Measurements from ENCODE around the gene PLEKHM3.
"Not testable (repeated sequence)": the region's sequence is repeated elsewhere in the genome, so short reads cannot be mapped to it uniquely, and the experiment has no call there.

PLEKHM3 gene

DNA sequence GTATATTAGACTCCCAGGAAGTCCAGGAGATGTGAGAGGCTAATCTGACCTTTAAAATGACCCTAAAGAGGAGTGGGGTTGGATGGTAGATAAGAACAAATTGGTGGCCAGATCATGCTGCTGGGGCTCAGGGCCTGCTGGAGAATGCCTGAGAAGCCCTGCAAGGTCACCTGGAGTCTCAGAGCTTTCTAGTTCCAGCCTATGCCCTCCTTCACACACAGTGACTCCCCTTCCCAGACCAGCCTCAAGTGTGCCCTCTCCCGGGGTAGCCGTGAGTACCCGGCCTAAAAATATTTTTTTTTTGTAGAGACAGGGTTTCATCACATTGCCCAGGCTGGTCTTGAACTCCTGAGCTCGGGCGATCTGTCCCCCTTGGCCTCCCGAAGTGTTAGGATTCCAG lies 211.4 kb downstream of the PLEKHM3 start:
- no peak for DNase-seq

DNA sequence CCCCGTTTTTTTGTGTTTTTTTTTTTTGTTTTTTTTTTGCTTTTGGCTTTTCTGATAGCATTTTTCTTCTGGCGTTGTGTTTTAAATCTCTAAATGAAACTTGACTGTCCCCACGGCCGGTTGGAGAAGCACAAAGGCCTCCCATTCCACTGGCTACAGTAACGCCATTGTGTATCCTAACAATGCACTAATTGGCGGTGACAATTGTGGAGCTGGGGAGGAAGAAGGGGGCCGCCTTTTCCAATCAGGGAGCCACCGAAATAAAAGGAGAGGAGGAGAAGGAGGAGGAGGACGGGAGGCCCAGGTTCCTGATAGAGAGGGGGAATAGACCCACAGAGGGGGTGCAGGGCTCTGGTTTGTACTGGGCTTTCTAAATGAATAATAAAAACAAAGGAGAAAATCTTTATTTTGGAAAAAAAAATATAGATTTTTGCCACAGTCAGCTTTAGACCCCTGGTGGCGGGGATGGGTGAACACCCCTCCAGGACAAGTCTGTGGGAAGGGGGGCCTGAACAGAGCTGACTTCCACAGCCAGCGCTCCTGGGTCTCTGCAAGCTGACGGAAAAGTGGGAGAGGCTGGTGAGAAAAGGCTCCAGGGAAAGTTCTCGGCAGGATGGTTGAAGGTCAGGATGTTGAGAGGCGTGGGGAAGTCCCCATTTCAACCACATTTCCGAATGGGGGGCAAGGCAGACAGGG lies 212.0 kb downstream of the PLEKHM3 start:
- no peak for DNase-seq

DNA sequence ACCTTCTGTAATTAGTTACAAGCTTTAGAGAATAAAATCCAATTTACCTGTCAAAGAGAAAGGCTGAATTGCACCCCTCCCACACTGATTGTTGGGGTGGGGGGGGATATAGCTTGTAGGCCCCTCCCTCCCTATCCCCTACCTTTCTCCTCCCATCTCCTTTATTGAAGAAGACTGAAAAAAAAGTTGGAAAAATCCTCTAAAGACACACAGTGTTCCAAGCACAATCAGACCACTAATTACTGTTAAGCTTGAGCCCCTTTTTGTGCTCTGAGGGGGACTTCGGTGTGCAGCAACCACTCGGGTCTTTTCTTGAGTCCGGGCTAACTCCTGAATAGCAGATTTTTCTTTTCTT lies 212.6 kb downstream of the PLEKHM3 start:
- DNase-seq = no peak

DNA sequence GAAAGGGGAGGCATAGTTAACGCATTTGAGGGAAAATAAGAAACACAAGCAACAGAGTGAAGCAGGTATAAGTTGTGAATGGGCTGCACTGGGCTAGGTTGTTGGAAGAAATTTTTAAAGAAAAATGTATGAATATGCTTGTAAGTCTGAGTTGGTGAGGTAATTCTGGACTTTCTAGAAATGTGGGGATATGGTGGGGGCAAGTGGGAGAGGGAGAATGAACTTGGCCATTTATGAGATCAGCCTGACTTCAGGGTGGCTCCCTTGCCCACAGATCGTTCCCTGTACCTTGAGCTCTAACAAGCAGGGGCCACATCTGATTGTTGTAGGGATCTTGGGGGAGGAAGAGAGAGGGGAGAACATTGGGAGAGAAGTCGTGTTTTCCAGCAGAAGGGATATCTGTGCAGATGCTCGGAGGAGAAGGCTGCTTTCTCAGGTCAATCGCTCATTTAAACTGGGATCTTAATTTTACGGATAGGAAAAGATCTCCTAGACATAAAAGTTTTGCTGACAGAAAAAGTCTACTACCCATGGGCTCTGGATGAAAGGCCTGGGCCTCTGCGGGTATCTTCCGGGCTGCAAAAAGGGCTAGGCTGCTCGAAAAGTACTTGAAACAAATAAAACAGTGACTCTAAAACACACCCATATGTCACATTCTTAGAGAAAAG lies 213.1 kb downstream of the PLEKHM3 start:
- DNase-seq = no peak

DNA sequence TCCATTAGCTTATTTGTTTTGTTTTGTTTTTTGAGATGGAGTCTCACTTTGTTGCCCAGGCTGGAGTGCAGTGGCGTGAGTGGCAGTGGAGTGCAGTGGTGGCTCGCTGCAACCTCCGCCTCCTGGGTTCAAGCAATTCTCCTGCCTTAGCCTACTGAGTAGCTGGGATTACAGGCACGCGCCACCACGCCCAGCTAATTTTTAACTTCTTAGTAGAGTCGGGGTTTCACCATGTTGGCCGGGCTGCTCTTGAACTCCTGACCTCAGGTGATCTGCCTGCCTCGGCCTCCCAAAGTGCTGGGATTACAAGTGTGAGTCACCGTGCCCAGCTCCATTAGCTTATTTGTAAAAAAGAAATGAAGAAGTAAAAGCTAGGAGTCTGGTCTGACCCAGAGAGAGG lies 213.7 kb downstream of the PLEKHM3 start:
- not testable (repeated sequence) for DNase-seq

DNA sequence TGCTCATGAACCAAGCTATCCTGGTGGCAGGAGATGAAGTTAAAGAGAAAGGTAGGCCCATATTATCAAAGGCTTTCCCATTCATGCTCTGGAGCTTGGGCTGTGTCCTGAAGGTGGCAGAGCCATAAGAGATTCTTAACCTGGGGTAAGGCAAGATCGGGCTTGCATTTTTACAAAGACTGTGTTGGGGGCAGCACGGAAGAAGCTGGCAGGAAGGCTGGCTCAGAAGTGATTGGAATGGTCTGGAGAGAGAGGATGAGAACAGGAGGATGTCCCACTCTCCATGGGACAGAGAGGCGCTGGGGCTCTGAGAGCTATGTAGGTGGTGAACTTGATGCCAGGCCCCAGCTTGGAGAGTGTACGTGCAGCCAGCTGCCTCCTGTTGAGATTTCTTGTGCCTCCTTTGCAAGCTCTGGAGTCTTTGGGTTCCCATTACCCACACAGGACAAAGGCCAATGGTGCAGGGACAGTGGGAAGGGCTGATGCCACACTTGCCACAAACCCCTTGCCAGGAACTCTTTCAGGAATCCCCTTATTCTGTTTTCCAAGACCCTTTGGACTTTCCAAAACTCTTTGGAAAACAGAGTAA lies 215.0 kb downstream of the PLEKHM3 start:
- DNase-seq = no peak

DNA sequence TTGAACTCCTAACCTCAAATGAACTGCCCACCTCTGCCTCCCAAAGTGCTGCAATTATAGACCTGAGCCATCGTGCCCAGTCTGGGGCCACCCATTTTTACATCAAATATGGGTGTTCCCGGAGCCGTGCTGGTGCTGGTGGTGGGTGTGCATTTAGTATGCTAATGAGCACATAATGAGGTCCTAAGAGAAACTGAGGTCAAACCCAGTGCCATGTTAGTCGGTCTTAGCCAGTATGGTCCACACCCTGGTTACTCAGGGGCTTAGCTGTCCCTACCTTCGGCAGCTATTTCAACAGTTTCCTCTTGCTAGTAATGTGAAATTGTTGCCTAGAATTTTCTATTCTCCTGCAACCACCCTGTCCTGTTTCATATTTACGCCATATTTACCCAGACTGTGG lies 217.2 kb downstream of the PLEKHM3 start:
- DNase-seq = no peak

DNA sequence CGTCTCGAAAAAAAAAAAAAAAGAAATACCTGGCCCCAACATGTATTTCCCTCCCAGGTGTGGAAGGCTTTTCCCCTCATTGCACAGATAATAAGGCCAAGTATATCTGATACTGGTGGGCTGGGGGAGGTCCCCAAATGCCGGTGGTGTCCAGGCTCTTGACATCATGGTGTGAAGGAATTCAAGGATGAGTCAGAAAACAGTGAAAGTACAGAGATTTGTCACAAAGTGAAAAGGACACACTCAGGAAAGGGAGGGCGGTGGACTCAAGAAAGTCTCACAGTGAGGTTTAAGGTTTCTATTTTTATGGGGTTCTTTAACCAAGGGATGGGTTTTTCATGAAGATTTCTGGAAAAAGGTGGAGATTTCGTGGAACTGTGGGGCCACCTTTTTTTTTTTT lies 217.8 kb downstream of the PLEKHM3 start:
- DNase-seq = no peak

DNA sequence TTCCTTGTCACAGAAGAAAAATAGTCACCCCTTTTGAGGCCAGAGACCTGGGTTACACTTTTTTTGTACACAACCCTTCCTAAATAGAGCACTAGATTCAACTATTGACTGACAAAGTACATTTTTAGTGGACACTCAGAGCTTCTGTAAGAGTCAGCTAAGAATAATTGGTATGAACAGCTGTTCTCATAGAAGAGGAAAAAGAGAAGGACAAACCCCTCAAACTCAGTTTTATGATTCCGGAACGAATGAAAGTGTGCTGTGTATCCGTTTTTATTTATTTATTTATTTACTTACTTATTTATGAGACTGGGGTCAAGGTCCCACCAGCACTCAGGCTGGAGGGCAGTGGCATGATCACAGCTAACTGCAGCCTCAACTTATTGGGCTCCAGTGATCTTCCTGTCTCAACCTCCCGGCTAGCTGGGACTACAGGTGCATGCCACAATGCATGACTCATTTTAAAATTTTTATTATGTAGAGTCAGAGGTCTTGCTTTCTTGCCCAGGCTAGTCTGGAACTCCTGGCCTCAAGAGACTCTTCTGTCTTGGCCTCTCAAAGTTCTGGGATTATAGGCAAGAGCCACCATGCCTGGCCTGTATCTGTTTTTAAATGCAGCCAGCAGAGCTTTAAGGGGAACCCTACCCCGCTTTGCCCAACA lies 219.6 kb downstream of the PLEKHM3 start:
- no peak for DNase-seq

DNA sequence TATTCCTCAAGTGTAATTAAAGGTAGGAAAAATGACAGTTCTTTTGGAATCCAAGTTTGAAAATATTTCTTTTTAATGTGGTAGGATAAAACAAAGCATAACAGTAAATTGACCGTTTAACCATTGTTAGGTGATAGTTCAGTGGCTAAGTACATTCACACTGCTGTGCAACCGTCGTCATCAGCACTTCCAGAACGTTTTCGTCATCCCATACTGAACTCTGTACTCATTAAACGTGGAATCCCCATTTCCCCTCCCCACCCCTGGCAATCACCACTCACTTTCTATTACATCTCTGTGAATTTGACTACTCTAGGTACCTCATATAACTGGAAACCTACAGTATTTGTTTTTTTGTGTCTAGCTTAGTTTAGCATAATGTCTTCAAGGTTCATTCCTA lies 222.7 kb downstream of the PLEKHM3 start:
- no peak for DNase-seq

DNA sequence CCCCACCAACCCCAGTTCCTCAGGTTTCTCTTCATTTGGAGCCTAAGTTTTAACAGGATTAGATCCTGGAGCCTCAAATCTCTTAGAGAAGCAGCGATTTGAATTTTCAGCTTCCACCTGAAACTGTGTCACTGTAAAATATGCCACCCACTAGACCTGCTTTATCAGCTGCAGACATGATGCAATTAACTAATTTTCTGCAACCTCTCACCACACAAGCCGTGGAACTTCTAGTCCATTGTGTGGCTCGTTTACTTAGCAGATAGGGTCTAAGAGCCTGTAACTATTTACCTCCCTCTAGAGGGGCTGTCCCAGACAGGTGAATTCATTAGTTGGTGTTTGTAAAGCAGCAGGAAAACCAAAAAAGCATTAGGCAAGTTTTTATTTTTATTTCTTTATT lies 224.1 kb downstream of the PLEKHM3 start:
- peak; percentile 14 for DNase-seq

DNA sequence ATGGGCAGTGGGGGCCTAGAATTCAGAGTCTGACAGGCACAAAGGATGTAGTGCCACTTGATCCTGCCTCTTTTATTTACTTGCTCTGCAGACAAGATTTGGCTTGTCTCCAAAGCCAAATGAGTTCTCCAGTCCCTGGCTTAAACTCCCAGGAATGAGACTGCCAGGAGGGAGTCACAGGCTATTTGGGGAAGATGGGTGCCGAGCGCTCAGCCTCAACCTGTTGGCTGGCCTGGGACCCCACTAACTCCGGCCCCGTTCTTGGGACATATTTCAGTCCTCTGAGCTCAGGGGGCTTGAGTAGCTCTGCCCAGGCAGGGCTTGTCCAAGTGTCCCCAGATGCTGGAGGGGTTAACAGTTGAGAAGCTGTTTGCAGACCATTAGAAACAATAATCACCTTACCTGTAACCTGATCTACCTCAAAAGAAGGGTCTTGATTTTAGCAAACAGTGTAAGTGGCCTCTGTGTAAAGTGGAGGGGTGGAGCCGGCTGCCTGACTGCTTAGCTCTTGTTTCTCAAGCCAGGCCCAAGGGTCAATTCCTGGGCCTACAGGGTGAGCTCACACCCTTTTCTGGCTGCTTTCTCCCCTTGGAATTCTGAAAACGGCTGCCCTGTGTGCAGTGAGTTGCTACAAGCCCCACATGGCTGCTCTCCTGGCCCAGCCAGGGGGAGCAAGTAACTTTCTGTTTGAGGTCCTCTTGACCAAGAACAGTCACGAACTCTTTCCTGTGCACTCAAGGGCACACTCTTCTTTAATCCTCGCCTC lies 228.6 kb downstream of the PLEKHM3 start:
- DNase-seq = peak; percentile 62

DNA sequence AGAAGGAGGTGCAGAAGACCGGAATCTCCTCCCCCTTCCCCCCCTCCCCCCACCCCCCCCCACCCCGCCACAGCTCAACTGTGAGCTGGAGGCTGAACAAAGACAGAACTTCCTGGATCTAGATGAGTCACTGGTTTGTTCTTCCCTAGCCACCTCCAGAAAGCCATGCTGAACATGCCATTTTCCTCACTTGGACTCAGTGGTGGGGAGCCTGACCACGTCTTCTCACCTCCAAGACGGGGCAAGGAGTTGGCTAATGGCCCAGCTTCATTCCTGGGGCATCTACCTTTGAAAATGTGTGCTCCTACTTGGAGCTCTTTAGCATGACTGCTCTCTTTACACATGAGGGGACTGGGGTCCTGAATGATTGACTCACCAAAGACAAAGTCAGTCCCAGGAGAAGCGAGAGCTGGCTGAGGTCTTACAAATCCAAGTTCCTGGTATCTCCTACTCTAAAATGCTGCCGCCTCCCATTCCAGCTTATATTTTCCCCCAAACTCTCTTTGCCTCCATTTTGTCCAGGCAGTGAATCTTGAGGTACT lies 233.0 kb downstream of the PLEKHM3 start:
- peak; percentile 18 for DNase-seq

DNA sequence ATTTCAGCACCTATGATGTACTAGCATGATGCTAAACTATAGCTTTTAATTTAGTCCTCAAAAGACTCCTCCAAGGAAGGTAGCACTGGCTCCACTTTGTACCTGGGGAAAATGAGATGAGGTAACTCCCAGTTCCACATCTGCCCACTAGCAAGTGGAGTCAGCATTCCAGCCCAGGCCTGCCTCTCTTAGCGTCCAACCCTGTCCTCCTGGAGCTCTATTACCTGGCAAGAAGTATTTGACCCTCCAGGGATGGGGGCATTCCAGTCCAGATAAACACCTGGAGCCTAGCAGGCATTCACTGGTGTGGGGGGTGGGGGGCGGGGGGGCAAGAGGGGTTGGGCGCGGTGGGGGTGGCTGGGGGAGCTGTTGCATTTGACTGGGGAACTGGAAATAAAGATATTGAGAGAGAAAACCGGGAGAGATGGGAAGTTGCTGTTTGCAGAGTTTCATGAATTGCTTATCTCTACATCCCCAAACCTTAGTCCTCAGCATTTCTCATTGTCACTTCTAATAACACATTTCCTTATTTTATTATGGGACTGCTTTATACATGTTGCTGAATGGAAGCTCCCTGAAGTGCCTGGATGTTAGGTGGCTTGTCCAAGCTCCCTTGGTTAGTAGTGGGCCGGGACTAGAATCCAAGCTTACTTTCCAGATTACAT lies 233.6 kb downstream of the PLEKHM3 start:
- DNase-seq = no peak

DNA sequence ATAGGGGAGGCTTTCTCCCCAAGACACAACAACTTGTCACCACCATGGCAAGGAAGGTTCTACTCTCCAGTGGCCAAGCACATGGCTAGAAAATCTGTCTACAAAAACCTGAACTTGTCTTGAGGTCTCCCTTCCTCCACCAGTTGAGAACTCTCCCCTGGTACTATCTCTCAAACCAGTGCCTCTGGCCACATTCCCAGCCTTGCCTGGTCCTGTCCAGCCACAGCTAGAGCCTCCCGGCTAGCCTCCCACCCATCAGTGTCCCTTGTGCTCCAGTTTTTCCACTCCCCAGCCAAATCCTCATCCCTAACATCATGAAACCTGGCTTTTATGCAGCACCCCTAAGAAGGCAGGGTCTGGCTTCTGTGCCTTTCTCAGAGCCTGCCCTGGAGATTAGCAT lies 234.4 kb downstream of the PLEKHM3 start:
- no peak for DNase-seq

DNA sequence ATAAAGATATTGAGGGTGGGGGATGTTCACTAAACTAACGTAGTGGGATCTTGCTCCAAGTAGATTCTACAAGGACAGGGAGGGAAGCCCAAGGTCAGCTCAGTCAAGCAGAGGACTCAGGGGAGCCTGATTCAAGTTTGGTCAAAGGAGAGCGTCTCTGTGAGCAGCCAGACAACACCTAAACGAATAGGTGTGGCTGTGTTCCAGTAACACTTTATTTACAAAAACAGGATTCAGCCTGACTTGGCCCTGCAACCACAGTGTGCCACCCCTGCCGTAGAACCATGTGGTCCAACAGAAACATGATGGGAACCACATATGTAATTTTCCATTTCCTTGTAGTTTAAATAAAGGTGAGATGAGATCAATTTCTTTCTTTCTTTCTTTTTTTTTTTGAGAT lies 237.5 kb downstream of the PLEKHM3 start:
- no peak for DNase-seq

DNA sequence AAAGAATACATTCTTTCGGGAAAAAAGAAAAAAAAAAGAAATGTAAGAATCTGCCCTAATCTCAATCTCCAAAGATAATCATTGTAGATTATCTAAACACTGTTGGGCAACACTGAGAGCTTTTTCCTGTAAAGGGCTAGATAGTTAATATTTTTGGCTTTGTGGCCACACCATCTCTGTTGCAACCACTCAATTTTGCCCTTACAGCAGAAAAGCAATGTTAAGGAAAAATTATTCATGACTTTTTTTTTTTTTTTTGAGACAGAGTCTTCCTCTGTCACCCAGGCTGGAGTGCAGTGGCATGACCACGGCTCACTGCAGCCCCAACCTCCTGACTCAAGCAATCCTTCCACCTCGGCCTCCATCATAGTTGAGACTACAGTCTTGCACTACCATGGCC lies 238.3 kb downstream of the PLEKHM3 start:
- DNase-seq = no peak

DNA sequence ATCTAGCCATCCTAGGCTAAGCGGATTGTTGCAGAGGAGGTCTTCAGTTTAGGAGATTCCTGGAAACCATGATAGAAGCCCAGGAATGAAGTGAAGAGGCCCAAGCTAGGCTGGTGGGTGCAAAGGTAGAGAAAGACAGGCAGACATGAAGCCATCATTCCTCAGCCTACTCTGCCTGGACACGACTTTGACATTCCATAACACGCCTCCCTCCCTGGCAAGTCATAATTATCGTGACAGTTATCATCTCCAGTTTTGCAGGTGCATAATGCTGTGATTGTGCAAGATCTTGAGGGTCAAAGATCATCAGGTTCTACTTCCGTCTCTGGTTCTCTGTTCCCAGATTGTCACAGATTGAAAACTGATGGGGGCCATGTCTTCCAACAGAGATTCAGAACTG lies 240.4 kb downstream of the PLEKHM3 start:
- no peak for DNase-seq

DNA sequence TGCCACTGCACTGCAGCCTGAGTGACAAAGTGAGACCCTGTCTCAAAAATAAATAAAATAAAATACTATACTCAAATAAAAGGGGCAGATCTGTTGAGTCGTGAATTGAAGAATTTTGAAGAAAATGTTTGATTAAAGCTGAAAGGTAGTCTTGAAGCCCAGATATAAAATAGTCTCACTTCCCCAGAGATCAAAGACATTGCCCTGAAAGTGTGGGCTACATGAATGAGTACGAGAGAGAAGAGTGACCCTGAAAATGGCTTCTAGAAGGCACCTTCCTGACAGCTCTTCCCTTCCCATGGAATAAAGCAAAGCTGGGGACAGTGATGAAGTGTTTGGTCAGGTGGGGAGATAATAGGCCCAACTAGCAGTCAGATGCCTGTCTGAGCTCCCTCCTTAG lies 241.8 kb downstream of the PLEKHM3 start:
- DNase-seq = no peak

DNA sequence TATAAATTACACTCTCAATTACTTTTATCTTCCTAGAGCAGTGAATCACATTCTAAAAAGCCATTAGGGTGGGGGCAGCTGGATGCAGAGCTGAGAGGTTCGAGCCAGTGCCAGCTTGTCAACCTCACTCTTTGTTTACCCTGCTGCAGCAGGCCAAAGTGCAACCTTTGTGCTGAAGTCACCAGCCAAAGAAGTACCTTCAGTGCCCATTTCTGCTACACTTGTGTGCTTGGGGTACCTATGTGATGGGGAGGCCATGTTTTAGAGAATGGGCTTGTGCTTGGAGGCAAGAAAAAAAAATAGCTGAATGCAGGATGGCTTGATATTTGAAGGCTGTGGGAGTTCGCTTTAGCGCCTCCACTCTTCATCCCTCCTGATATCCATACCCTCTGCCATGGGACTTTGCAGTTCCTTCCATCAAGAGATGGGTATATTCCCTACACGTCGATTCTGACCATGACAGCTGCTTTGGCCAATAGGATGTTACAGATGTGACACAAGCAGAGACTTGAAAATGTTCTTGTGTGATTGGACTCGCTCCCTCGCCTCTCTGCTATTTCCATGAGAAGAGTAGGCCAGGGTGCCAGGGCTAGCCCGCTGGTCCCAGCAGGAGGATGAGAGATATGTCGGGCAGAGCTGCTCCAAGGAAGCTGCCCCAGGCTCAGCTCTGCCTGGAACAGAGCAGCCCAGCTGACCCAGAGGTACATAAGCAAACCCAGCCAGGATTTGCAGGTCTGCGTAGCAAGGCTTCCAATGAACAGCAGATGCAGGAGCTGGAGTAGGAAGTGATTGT lies 242.9 kb downstream of the PLEKHM3 start:
- peak; percentile 34 for DNase-seq

DNA sequence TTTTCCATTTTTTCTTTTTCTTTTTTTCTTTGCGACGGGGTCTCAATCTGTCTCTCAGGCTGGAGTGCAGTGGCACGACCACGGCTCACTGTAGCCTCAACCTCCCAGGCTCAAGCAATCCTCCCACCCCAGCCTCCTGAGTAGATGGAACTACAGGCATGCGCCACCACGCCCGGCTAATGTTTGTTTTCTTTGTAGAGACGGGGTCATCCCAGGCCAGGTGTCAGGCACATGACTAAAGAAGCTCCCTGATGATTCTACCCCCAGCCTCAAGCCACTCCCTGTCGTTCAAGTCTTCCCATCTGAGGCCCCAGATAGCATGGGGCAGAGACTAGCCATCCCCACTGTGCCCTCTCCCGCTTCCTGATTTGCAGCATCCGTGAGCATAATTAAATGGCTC lies 245.8 kb downstream of the PLEKHM3 start:
- no peak for DNase-seq
